Limb (tissue), 2 donors: ENCODE results near the gene MEPE.
A peak's percentile ranks its signal among the peaks of the same experiment; 100 is the strongest.

Experiments
- DNase-seq, 2 donors: peaks; one replicate each; pipeline ENCODE4 v3.0.0-alpha.2; 2016; ENCODE audit errors: extremely low spot score in 2 of 2

MEPE gene, protein sequence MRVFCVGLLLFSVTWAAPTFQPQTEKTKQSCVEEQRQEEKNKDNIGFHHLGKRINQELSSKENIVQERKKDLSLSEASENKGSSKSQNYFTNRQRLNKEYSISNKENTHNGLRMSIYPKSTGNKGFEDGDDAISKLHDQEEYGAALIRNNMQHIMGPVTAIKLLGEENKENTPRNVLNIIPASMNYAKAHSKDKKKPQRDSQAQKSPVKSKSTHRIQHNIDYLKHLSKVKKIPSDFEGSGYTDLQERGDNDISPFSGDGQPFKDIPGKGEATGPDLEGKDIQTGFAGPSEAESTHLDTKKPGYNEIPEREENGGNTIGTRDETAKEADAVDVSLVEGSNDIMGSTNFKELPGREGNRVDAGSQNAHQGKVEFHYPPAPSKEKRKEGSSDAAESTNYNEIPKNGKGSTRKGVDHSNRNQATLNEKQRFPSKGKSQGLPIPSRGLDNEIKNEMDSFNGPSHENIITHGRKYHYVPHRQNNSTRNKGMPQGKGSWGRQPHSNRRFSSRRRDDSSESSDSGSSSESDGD

DNA sequence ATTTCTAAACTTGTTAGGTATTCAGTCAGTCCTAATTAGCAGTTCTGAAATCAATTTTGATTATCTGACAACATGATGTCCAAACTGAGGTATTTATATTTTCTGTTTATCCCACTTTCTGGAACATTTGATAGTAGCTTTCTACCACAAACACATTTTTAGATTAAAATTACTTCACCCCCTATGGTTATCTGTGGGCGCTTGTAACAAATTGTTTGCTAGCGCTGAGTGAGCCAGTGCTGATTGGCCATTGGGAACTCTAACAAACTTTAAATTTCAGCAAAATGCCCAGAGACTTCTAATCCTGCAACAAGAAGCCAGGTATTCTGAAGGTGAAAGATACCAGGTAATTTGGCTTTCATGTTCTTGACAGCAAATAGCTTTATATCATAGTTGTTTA is at the start of gene MEPE:
MEPE (plus strand) TSS at position 301 of the 400 bp plus-strand sequence. CDS start 1,746 bp downstream, outside the sequence.
- DNase-seq: no peak

DNA sequence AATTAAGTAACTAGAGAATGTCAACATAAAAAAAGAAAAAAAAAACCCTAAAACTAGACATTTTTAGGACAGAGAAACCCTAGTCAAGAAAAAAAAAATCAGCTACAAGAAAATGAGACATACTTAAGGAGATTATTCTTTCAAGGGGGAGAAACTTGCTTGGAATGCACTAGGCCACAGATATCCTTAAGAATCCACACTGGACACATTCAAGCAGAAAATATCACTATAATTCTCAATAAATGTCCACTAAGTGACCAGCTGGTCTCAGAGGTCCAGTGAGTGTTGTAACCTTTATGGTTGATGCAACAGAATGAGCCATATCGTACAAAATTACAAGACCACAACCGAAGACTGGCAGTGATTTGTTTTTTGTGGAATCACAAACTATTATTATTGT is 49.0 kb upstream of the MEPE start:
- DNase-seq: no peak

DNA sequence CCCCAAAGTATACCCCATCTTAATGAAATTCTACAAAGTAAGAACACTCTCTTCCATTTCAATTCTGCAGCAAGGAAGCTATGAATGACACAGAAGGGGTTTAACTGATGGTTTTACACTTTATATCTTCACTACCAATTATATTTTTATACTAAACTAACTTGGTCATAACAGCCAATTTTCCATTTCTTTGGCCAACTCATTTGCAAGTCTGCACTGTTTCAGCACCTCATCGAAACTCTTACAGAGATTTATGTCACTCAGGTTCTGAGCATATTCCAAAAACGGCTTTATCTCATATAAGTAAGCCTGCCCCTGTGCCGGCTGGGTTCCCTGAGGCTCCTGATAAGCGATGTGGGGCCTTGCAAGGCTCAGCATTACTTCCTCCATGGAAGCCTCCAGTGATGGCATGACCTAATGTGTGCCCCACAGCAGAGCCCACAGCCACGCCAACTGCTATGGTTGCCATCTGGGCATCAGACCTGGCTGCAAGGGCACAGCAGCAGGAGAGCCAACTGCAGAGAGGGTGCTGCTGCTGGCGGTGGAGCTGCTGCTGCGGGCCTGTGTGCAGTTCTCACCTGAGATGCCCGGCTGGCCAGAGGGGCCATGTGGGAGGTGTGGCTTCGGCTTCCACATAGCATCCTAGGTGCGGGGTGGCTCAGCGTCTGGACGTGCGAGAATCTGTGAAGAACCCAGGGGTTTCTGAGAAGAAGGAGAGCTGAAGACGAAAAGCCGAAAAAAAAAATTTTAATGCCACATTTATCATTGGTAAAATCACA is 46.8 kb upstream of the MEPE start:
- DNase-seq: no peak

DNA sequence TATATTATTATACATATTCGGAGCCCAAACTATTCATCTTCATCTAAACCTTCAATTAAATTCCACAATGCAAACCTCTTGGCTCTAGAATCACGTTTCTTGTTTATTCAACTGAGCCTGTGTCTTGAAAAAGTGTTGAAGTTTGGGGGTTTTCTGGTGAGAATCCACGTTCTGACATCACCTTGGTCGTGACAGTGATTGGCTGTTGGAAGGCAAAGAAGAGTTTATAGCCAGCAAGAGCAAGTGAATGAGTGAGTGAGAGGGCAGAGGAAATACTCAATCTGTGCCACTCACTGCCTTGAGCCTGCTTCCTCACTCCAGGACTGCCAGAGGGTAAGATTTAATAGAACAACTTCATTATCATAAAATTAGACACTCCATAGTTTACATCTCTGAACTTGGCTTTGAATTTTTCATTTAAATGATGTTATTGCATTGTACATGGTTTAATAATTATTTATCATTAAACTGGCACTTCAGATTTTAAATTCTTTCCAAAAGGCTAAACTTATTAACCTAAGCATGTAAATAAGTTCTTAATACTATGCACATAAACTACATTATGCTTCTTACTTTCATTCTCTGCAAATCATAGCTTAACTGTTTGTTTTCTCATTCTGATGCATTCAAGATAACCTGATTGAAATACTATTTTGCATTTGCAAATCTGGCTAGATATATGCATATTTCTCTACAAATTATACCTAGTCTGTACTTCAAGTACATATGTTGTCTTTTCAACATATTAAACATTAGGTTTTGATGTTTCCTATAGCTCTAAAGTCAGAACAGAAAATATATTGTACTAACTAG is 33.3 kb upstream of the MEPE start, which contains the start of gene IBSP:
IBSP (plus strand) TSS at position 254 of the 813 bp plus-strand sequence. CDS start 2,808 bp downstream, outside the sequence.
- no peak for DNase-seq

DNA sequence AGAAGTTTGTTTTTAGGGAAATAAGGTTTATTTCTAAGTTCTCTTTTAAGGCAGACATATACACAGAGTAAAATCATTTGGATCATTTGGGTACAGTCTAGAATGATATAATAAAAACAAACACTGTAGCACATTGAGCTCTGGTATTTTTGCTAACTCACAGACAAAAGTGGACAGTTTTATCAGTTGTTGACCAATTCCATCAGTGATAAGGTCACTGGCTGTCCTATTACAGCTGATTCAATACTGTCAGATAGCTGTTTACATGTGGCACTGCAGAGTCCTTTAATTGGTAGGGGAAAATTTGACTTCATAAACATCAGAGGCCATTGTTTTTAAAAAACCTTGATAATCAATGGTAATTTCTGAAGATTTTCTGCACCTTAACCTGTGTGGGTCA is 29.9 kb upstream of the MEPE start:
- DNase-seq: no peak

DNA sequence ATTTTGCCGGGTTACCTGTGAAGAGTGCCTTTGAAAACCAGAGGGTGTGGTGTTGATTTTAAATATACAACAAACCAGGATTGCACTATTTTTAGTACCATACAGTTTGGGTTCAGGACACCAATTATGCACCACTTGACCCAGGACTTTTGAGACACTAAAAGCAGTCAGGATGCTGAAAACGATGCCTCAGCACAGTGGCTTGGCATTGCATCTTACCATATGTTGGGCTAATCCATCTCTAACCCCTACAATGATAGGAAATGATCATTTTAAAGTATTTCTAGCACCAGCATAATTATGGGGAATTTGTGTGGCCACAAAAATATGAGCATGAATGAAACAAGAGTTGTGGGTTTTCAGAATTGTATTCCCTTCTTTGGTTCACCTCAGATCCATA is 29.3 kb upstream of the MEPE start:
- no peak for DNase-seq

DNA sequence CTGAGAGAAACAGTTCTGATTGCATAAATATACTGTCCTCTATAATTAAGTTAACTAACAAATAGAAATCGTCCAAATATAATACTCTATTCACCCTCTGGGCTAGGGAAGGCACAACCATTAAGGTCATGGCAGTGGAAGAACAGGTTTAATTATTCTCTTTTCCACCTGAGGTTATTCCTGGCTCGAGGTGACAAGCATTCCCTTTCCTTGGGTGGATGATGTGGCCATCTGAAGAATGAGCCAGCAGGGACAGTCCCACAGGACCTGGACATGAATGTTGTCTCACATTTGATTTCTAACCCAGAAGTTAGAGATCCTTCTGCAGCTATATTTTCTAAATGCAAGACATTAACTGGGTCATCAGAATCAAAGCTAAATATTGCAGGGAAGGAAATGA is 27.9 kb upstream of the MEPE start:
- DNase-seq: no peak

DNA sequence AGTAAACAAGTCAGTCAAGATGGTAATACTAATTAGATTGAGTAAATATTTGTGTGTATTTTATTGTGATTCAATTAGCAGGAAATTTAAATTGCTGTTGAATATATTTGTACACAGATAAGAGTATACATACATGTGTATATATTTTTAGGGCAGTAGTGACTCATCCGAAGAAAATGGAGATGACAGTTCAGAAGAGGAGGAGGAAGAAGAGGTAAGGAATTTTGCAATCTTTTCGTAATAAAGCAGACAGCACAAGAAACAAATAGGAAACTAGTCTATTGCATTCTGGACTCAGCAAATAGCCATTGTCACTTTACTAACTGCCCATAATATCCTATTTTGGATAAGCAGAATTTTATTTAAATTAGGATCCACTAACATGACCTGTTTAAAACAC is 26.8 kb upstream of the MEPE start:
- DNase-seq: no peak

DNA sequence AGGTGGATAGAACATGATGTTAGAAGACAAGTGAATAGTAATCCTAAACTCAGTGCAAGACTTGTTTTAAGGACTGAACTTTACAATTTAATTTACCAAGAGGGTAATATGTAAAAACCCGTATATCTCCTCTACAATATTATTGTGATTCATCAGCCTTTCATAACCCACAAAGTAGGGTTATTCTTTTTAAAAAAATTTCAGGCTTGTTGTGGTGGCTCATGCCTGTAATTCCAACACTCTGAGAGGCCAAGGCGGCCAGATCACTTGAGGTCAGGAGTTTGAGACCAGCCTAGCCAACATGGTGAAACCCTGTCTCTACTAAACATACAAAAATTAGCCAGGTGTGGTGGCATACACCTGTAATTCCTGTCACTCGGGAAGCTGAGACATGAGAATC is 26.2 kb upstream of the MEPE start:
- DNase-seq: no peak

DNA sequence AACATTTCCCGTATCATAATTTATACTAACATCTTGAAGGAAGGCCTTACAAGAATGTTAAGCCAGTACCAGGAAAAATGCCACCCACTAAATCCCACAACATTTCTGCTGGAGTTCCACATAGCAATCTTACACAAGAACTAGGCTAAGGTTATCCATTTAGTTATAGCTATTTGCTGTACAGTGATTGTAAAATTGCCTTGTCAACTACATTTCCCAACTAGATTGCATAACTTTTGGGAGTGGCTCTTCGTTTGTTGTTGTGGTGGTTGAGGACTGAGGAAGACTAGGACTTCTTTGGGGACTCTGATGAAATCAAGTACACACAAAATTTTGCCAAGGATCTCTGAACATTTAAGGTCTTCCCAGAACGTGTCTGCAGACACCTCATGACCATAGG is 25.4 kb upstream of the MEPE start:
- no peak for DNase-seq

DNA sequence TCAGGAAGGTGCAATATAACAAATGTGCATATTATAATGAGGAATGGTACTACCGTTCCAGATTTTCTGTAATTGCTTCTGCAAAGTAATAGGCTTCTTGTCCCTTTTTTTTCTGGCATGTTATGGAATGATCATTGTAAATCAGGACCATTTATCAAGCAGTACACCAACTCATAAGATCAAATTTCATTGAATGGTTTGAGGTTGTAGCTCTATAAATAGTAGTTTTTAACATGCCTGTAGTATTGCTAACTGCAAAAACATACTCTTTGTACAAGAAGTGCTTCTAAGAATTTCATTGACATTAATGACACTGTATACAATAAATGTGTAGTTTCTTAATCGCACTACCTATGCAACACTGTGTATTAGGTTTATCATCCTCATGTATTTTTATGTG is 20.8 kb upstream of the MEPE start:
- DNase-seq: no peak

DNA sequence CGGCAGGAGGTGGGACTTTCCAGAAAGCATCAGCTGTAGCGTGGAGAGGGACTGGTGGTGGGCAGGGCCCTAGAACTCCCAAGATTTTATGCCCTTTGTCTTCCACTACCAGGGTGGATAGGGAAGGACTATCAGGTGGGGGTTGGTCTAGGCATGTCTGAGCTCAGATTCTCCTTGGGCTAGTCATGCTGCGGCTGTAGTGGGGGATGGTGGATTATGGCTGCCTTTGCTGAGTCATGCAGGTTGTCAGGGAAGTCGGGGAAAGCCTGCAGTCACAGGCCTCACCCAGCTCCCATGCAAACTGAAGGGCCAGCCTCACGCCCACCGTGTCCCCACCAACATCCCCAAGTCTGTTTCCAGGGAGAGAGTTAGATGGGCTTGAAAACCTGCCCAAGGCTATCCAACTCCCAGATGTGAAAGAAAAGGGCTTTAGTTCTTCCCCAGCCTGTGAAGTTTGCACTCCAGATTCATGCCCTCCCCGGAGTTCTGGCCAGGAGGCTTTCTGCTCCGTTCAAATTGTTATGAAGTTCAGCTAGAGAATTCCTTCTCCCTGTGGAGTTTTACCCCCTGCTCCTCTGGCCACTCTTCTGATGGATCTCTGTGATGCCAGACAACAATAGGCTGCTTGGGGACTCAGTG is 13.4 kb upstream of the MEPE start:
- DNase-seq: no peak

DNA sequence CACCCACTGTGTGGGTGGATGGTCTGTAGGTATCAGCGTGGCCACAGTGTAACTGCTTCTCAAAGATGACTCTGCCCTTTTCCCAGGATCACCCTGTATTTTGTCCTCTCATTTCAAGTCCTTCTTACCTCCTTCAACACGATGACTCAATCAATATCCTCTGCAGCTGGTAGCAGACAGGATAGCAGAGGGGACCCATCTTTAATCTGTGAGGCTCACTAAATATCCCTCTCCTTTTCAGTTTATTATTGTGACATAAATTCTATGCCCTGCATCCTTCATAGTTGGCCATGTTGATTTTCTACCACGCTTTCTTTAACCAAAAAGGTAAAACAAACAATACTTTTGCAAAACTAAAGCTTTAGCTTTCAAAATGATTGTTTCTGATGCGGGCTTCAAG is 9.6 kb upstream of the MEPE start:
- DNase-seq: no peak

DNA sequence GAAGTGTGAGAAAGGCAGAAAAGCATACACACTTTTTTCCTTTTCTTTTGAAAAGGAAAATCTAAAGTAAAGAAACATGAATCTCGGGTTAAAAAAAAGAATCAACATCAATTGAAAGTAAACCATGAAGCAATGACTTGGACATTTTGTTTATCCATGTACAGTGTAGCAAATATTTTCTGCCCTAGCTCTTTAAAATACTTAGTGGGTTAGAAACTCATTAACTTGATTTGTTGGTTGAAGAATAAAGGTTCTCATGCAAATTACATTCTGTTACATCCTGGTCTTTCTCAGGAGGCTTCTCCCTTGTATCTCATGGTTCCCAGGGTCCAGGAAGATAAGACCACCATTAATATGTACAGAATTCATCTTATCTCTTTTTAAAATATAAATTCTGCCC is 9.0 kb upstream of the MEPE start:
- no peak for DNase-seq

DNA sequence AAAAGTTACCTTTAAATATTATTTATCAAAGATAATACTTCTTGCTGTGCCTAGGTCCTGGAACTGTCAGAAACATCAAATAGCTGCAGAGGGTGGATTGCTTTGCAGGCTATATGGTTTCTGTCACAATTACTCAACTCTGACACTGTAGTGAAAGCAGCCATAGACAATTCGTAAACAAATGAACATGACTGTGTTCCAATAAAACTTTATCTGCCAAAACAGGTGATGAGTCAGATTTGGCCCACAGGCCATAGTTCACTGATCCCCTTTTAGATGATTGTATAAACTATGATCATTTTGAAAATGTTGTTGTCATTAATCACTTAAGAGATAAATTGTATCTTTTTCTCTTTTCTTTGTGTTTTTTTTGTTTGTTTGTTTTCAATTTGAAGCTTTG is 8.4 kb upstream of the MEPE start:
- no peak for DNase-seq

DNA sequence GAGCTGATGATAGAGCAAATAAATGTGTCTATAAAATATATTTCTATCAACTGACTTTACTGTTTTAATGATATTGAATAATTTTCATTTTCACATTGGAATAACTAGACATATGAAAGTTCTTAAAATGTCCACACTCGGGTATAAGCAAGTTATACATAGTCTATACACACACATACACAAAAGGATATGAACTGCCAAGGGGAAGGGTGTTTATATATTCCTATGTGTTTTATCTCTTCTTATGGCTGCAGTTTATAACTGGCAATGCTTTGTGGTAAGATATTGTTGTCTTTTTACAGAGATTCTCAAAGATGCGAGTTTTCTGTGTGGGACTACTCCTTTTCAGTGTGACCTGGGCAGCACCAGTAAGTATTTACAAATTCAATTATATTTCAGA is 1.6 kb downstream of the MEPE start:
- no peak for DNase-seq

DNA sequence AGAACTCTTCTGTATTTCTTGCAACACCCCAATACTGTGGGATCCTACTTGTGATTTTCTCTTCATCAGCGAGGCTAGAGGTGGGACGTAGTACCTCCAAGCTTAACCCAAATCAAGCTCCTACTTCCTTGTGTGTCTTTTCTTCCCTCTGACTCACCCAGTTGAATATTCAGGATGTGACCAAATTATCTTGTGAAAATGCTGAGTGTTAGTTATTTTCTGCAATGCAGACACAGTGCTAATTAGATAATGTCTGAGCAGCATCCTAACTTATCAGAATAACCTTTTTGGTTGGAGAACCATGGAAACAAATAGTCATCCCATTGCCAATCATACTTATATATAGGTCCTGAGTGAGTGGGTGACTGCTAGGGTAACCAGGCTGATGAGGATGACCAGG is 2.4 kb downstream of the MEPE start:
- DNase-seq: no peak

DNA sequence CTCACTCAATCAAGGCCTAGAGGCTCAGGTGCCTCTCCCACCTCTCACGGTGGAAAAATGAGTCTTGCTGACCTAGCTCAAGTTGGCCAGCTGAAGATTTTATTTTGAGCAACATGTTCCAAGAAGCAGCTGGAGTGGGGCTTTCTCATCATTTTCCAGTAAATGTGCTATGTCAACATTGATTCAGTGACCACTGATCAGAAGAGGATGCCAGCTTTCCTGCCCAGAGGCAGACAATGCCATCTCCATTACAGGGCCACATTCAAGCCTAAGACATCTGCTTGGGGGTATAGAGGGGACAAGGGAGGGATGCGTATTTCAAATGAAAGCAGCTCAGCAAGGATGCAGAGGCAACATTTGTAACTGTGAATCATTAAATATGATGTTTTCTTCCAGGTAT is 3.0 kb downstream of the MEPE start:
- no peak for DNase-seq

DNA sequence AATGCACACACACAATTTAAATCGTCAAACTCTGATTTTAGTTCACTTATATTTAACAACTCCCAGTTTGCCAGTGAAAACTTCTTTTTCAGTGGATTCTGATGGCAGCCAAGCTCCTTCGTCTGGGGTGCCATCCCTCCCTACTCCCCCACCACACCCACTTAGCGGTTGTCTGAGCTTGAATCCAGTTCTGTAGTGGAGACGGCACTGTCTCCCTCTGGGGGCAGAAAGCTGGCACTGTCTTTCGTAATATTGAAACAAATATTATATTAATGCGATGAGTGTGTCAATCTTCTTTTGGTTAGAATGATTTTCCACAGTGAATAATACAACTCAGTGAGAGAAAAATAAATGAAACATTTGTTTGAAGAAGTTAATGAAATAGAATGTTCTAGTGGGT is 5.4 kb downstream of the MEPE start:
- DNase-seq: no peak

DNA sequence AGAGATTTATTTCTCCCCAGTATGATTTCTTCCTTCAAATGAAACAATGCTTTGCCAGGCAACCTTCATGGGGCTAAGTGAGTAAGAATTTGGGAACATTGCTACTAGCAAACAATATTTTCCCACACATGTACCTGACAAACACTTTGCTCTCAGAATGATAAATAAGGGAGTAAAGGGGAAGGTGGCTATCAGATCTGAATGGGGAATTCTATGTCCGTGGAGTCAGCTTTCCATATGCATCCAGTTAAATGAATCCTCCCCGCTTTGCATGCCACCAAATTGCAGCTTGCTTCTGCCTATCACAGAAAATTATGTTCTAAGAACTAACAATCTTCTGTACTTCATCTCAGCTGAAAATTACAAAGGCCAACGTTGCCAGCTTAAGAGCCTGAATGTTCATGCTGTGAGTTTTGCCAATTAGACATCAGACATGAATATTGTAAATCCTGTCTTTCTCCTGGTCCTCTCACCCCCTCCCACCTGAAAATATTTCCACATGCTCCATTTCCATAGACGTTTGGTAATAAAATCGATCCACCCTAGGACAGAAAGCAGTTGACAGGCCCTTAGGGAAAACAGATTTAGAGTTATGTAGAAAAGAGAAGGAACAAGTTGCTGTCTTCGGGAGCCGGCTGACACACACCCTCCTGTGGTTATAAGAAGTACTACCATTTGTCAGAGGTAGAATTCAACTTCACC is 6.3 kb downstream of the MEPE start:
- DNase-seq: peak in 1 of 2 donors; percentile 64

DNA sequence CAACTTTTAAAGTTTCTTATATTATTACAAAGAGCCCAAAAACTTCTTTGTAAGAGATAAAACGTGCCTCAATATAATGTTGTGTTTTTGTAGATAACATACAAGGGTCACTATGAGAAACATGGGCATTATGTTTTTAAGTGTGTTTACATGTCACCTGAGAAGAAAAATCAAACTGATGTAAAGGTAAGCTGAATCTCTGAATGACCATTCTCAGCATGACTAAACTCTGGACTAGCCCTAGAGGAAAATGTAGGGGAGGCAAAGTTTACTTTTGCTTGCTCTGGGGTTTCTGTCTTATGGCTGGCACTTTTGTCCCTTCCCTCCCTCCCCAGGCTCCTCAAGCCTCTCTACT is 6.8 kb downstream of the MEPE start:
- DNase-seq: no peak
